Tibial nerve (tissue), 4 donors: Measurements from ENCODE around the gene ERH.

Experiments
- EP300 ChIP-seq, 2 donors: sonication (generic); formaldehyde crosslinking; IDR thresholded peaks; one replicate each; pipeline ENCODE4 v1.6.1; 2017; ENCODE audit warnings: antibody characterized with exemption in 2 of 2, mild to moderate bottlenecking in 1 of 2
- POLR2A ChIP-seq, 2 donors: fragments of 450-650 bp; IDR thresholded peaks; one replicate each; pipeline ENCODE4 v1.6.1; 2017; ENCODE audit warnings: antibody characterized with exemption in 2 of 2, mild to moderate bottlenecking in 2 of 2, moderate library complexity in 2 of 2
- TF ChIP-seq, protein P1 (sequence below), 5 experiments: fragments of 200-600 bp in 3 of 5; fragments of 450-650 bp in 2 of 5; sonication (generic) in 3 of 5; IDR thresholded peaks; one replicate each; pipeline ENCODE4 v1.5.1; 2016 to 2019; ENCODE audit warnings: antibody characterized with exemption in 5 of 5, mild to moderate bottlenecking in 3 of 5, moderate library complexity in 2 of 5

DNA sequence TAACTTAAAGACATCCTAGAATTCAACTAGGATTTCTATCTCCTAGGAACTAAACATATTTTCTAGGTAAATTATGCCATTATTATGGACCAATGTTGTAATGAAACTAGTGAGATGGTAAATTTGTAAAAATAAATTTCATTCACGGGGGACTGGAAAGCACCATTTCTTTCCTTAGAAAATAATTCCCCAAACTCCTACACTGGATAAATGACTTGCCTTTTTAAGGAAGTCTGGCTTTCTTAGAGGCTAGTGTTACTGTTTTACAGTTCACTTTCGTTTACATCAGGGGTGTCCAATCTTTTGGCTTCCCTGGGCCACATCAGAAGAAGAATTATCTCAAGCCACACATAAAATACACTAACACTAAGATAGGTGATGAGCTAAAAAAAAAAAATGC lies 3.7 kb upstream of the ERH start:
- TF ChIP-seq, protein P1, sequence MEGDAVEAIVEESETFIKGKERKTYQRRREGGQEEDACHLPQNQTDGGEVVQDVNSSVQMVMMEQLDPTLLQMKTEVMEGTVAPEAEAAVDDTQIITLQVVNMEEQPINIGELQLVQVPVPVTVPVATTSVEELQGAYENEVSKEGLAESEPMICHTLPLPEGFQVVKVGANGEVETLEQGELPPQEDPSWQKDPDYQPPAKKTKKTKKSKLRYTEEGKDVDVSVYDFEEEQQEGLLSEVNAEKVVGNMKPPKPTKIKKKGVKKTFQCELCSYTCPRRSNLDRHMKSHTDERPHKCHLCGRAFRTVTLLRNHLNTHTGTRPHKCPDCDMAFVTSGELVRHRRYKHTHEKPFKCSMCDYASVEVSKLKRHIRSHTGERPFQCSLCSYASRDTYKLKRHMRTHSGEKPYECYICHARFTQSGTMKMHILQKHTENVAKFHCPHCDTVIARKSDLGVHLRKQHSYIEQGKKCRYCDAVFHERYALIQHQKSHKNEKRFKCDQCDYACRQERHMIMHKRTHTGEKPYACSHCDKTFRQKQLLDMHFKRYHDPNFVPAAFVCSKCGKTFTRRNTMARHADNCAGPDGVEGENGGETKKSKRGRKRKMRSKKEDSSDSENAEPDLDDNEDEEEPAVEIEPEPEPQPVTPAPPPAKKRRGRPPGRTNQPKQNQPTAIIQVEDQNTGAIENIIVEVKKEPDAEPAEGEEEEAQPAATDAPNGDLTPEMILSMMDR (IDR thresholded peaks at IDR 0.05) = no peak
- TF ChIP-seq POLR2A (IDR thresholded peaks at IDR 0.05) (no peak), EP300 (IDR thresholded peaks at IDR 0.05) (no peak)
